HCT116 (cell line): Measurements from ENCODE around the gene YBX2. TPM values are rescaled to one million over a fixed set of nuclear protein-coding genes. Genes with fewer than 3 reads are reported as not detected.

ENCODE experiments used
- ATAC-seq: fragments of 200-7000 bp; cut with Tn5 transposase; 2 replicates; pipeline ENCODE4 v1.9.1; 2020; ENCODE audit warnings: mild to moderate bottlenecking, moderate library complexity
- BruUV-seq: library from RNA; stranded (reverse); fragments of 400-500 nt; replicated peaks from 2 replicates; lab custom pipeline; 2021; lab: Mats Ljungman, UMichigan
- CTCF ChIA-PET: fragments of 300-600 bp; sonication (Branson Sonifier 250); formaldehyde crosslinking; loops from one replicate; lab custom pipeline; 2021; ENCODE audit warnings: antibody characterized with exemption; lab: Charles Lee
- POLR2A ChIA-PET: fragments of 300-600, 350-600 bp; sonication (Branson Sonifier 250); formaldehyde crosslinking; loops from one replicate; lab custom pipeline; 2021; ENCODE audit warnings: antibody characterized with exemption; lab: Charles Lee
- RAD21 ChIA-PET, 2 experiments: fragments of 300-600 bp; sonication (Branson Sonifier 250); formaldehyde crosslinking; loops; one replicate each; lab custom pipeline; 2023; ENCODE audit warnings: low total read pairs in 2 of 2; ENCODE audit not compliant: uncharacterized antibody in 2 of 2, unreplicated experiment in 2 of 2, low non-redundant PET in 1 of 2; lab: Charles Lee
- DNase-seq: peaks from one replicate; pipeline ENCODE4 v3.0.0-alpha.2; 2010; ENCODE audit warnings: low read depth, low spot score
- H2AFZ ChIP-seq: fragments of 200-600 bp; shearing (Covaris generic), sonication (generic); 2 replicates; pipeline ENCODE4 v1.6.1; 2017; ENCODE audit warnings: low read depth, mixed run types, mixed read lengths, antibody characterized with exemption, low read length; ENCODE audit not compliant: poor library complexity, severe bottlenecking
- H3K27ac ChIP-seq: 2 replicates; pipeline ENCODE4 v1.5.1; 2012; ENCODE audit warnings: low read depth, low read length
- H3K27me3 ChIP-seq: fragments of 200-600 bp; sonication (generic); 2 replicates; pipeline ENCODE4 v1.6.1; 2016; ENCODE audit warnings: mixed run types, low read length, mixed read lengths; ENCODE audit not compliant: insufficient read depth
- H3K36me3 ChIP-seq, 2 experiments: fragments of 200-500 bp in 1 of 2; fragments of 200-600 bp in 1 of 2; sonication (Bioruptor generic) in 1 of 2; sonication (generic) in 1 of 2; 2 replicates each; pipeline versions ENCODE4 v1.5.1 to v1.6.1; 2014 to 2016; ENCODE audit warnings: low read length in 2 of 2, inconsistent platforms in 1 of 2, mixed read lengths in 1 of 2, mixed run types in 1 of 2; ENCODE audit not compliant: insufficient read depth in 2 of 2, control insufficient read depth in 1 of 2
- H3K4me1 ChIP-seq, 2 experiments: fragments of 200-600 bp in 1 of 2; sonication (generic) in 1 of 2; 2 replicates each; pipeline versions ENCODE4 v1.5.1 to v1.6.1; 2012 to 2017; ENCODE audit warnings: low read length in 2 of 2, inconsistent platforms in 1 of 2, mild to moderate bottlenecking in 1 of 2, mixed read lengths in 1 of 2, mixed run types in 1 of 2, moderate library complexity in 1 of 2; ENCODE audit not compliant: insufficient read depth in 2 of 2, control insufficient read depth in 1 of 2
- H3K4me2 ChIP-seq: fragments of 200-600 bp; sonication (generic); 2 replicates; pipeline ENCODE4 v1.6.1; 2017; ENCODE audit warnings: mixed run types, low read length, mixed read lengths
- H3K4me3 ChIP-seq, 2 experiments: fragments of 200-600 bp in 1 of 2; sonication (generic) in 1 of 2; replicated peaks in 1 of 2; 2 replicates each; pipeline ENCODE4 v1.5.1; 2011 to 2016; ENCODE audit warnings: low read length in 2 of 2, control low read depth in 1 of 2, low read depth in 1 of 2, mild to moderate bottlenecking in 1 of 2, mixed read lengths in 1 of 2, mixed run types in 1 of 2
- H3K79me2 ChIP-seq: fragments of 200-600 bp; sonication (generic); 2 replicates; pipeline ENCODE4 v1.6.1; 2017; ENCODE audit warnings: mild to moderate bottlenecking, mixed run types, low read length, moderate library complexity, mixed read lengths; ENCODE audit not compliant: insufficient read depth
- H3K9ac ChIP-seq: fragments of 200-600 bp; sonication (generic); 2 replicates; pipeline ENCODE4 v1.6.1; 2016; ENCODE audit warnings: low read length, mixed read lengths
- H3K9me2 ChIP-seq: fragments of 200-600 bp; sonication (generic), shearing (Covaris generic); 2 replicates; pipeline ENCODE4 v1.6.1; 2017; ENCODE audit warnings: mixed run types, mild to moderate bottlenecking, moderate library complexity; ENCODE audit not compliant: insufficient read depth
- H3K9me3 ChIP-seq, 2 experiments: fragments of 200-500 bp in 1 of 2; fragments of 200-600 bp in 1 of 2; sonication (Bioruptor generic) in 1 of 2; sonication (generic) in 1 of 2; 2 replicates each; pipeline ENCODE4 v1.6.1; 2014 to 2017; ENCODE audit warnings: low read length in 2 of 2, mixed read lengths in 2 of 2, inconsistent platforms in 1 of 2, low read depth in 1 of 2, mild to moderate bottlenecking in 1 of 2, mixed run types in 1 of 2, moderate library complexity in 1 of 2; ENCODE audit not compliant: control insufficient read depth in 1 of 2, insufficient read depth in 1 of 2
- H4K20me1 ChIP-seq: fragments of 200-600 bp; sonication (generic), shearing (Covaris generic); 2 replicates; pipeline ENCODE4 v1.6.1; 2017; ENCODE audit warnings: mixed run types, mild to moderate bottlenecking, moderate library complexity; ENCODE audit not compliant: insufficient read depth
- EZH2phosphoT487 ChIP-seq: fragments of 200-600 bp; IDR thresholded peaks from 2 replicates; pipeline ENCODE4 v1.6.1; 2018; ENCODE audit warnings: antibody characterized with exemption, borderline replicate concordance
- POLR2AphosphoS5 ChIP-seq: IDR thresholded peaks from 2 replicates; pipeline ENCODE4 v1.6.1; 2011; ENCODE audit warnings: mild to moderate bottlenecking, low read depth, low read length, moderate library complexity
- YY1 ChIP-seq: IDR thresholded peaks from 2 replicates; pipeline ENCODE4 v1.6.1; 2011; ENCODE audit warnings: low read length, low read depth, moderate library complexity, mild to moderate bottlenecking; ENCODE audit not compliant: insufficient replicate concordance; ENCODE audit errors: extremely low read depth
- ZFX ChIP-seq: fragments of 450-650 bp; IDR thresholded peaks from 2 replicates; pipeline ENCODE4 v1.6.1; 2017
- intact Hi-C: fragments of 100-400 bp; cut with micrococcal nuclease; formaldehyde crosslinking; loops from 2 replicates; pipeline ENCODE4 v1.10.0; 2022
- total RNA-seq: library from RNA; stranded (reverse); gene quantifications from one replicate; pipeline ENCODE4 v1.2.1, GENCODE V29; 2021; ENCODE audit not compliant: unreplicated experiment
- TF ChIP-seq, protein P1 (sequence below), 3 experiments: fragments of 200-600 bp in 1 of 3; sonication (generic) in 1 of 3; IDR thresholded peaks in 2 of 3; conservative IDR thresholded peaks in 1 of 3; 2 replicates each; pipeline ENCODE4 v1.5.1; 2012 to 2017; ENCODE audit warnings: low read depth in 2 of 3, low read length in 2 of 3, antibody characterized with exemption in 1 of 3, borderline replicate concordance in 1 of 3, control low read depth in 1 of 3, mild to moderate bottlenecking in 1 of 3, mixed read lengths in 1 of 3, mixed run types in 1 of 3, moderate library complexity in 1 of 3; ENCODE audit not compliant: insufficient read depth in 1 of 3
- TF ChIP-seq, protein P2 (sequence below): IDR thresholded peaks from 2 replicates; pipeline ENCODE4 v1.6.1; 2012; ENCODE audit warnings: low read depth
- TF ChIP-seq, protein P3 (sequence below): IDR thresholded peaks from 2 replicates; pipeline ENCODE4 v1.6.1; 2011; ENCODE audit warnings: mild to moderate bottlenecking, low read length, moderate library complexity; ENCODE audit not compliant: insufficient replicate concordance; ENCODE audit errors: extremely low read depth

The YBX2 gene
- total RNA-seq, 1 experiment from 2014 or later = 2.3 TPM

DNA sequence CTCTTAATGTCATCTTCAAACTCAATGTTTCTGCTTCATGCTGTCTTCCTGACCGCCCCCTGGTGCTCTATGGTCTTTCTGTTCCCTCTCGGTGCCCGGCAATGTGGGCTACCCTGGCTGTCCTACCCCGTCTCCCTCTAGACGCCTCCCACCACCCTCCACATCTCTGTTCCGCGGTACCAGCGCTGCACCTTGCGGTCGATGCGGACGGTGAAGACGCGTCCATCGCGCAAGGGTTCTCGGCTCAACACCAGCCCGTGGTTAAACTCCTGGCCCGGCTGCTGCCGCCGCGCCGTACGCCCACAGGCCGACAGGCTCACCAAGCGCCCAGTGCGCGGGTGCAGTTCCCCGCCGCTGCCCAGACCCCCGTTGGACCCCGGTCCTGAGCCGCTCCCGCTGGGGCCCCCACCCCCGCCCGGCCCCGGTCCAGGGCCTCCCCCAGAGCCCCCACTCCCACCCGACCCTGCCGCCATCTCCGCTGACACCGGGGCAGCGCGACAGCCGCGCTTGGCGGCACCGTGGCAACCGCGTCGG, 34.5 kb upstream of the YBX2 start, which contains the start of gene NEURL4:
TSS of gene NEURL4 (minus strand) at position 496 of the 534 bp plus-strand sequence. CDS start at position 473, 23 bp downstream.
- POLR2A ChIA-PET = interaction anchor here (0.9 to 2.0 kb wide), 9 partner anchors 14 to 255 kb away, joined by 3 to 11 read pairs (median 8); partner anchors contain the start of genes GABARAP, MPDU1, SLC2A4 and TMEM256

More for the DNA sequence above, 34.5 kb upstream of the YBX2 start, which contains the start of gene NEURL4:
- Histone ChIP-seq H3K4me2 (peak within 1 kb of the TSS; percentile 77), H2AFZ (no peak within 1 kb of the TSS), H3K4me3 (peak within 1 kb of the TSS; percentile 98 to 99), H3K9me2 (no peaks in the 10 kb centered on the region), H3K9me3 (no peaks in the 10 kb centered on the region), H3K4me1 (peaks cover 3 to 29% of the 10 kb centered on the region in 2 experiments; a peak in 3 of 4 replicates), H3K36me3 (peaks cover under 1 to 13% of the 10 kb centered on the region in 2 experiments; a peak in 3 of 4 replicates), H3K9ac (peak within 1 kb of the TSS; percentile 93), H3K79me2 (peaks cover 20% of the 10 kb centered on the region; the same call in 1 of the 2 replicates), H3K27me3 (no peaks in the 10 kb centered on the region), H4K20me1 (no peaks in the 10 kb centered on the region), H3K27ac (peak within 1 kb of the TSS; percentile 81)
- peak; percentile 29 for ATAC-seq
- intact Hi-C loops = no loop called here
- BruUV-seq = no TSS peak
- CTCF ChIA-PET = interaction anchor here (0.6 to 2.2 kb wide), 13 partner anchors 13 to 713 kb away, joined by 3 to 12 read pairs (median 6); partner anchors contain the start of genes ACADVL, DLG4, GPS2 and SENP3
- no peak for DNase-seq
- RAD21 ChIA-PET = interaction anchor here (0.6 to 0.8 kb wide), 2 partner anchors 23 to 75 kb away, joined by 3 read pairs; partner anchors contain the start of gene TMEM256 (in 1 of the 2)
- TF ChIP-seq, protein P1, sequence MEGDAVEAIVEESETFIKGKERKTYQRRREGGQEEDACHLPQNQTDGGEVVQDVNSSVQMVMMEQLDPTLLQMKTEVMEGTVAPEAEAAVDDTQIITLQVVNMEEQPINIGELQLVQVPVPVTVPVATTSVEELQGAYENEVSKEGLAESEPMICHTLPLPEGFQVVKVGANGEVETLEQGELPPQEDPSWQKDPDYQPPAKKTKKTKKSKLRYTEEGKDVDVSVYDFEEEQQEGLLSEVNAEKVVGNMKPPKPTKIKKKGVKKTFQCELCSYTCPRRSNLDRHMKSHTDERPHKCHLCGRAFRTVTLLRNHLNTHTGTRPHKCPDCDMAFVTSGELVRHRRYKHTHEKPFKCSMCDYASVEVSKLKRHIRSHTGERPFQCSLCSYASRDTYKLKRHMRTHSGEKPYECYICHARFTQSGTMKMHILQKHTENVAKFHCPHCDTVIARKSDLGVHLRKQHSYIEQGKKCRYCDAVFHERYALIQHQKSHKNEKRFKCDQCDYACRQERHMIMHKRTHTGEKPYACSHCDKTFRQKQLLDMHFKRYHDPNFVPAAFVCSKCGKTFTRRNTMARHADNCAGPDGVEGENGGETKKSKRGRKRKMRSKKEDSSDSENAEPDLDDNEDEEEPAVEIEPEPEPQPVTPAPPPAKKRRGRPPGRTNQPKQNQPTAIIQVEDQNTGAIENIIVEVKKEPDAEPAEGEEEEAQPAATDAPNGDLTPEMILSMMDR (IDR thresholded peaks at IDR 0.05 in 2 of 3, conservative IDR thresholded peaks at IDR 0.05 in 1 of 3; ENCODE audit: borderline replicate concordance in 1 of 3, insufficient read depth in 1 of 3, low read depth in 2 of 3, low read length in 2 of 3) = no peak
- TF ChIP-seq EZH2phosphoT487 = no peak
- TF ChIP-seq, protein P2, sequence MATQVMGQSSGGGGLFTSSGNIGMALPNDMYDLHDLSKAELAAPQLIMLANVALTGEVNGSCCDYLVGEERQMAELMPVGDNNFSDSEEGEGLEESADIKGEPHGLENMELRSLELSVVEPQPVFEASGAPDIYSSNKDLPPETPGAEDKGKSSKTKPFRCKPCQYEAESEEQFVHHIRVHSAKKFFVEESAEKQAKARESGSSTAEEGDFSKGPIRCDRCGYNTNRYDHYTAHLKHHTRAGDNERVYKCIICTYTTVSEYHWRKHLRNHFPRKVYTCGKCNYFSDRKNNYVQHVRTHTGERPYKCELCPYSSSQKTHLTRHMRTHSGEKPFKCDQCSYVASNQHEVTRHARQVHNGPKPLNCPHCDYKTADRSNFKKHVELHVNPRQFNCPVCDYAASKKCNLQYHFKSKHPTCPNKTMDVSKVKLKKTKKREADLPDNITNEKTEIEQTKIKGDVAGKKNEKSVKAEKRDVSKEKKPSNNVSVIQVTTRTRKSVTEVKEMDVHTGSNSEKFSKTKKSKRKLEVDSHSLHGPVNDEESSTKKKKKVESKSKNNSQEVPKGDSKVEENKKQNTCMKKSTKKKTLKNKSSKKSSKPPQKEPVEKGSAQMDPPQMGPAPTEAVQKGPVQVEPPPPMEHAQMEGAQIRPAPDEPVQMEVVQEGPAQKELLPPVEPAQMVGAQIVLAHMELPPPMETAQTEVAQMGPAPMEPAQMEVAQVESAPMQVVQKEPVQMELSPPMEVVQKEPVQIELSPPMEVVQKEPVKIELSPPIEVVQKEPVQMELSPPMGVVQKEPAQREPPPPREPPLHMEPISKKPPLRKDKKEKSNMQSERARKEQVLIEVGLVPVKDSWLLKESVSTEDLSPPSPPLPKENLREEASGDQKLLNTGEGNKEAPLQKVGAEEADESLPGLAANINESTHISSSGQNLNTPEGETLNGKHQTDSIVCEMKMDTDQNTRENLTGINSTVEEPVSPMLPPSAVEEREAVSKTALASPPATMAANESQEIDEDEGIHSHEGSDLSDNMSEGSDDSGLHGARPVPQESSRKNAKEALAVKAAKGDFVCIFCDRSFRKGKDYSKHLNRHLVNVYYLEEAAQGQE = no peak
- TF ChIP-seq, protein P3, sequence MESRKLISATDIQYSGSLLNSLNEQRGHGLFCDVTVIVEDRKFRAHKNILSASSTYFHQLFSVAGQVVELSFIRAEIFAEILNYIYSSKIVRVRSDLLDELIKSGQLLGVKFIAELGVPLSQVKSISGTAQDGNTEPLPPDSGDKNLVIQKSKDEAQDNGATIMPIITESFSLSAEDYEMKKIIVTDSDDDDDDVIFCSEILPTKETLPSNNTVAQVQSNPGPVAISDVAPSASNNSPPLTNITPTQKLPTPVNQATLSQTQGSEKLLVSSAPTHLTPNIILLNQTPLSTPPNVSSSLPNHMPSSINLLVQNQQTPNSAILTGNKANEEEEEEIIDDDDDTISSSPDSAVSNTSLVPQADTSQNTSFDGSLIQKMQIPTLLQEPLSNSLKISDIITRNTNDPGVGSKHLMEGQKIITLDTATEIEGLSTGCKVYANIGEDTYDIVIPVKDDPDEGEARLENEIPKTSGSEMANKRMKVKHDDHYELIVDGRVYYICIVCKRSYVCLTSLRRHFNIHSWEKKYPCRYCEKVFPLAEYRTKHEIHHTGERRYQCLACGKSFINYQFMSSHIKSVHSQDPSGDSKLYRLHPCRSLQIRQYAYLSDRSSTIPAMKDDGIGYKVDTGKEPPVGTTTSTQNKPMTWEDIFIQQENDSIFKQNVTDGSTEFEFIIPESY = no peak
- TF ChIP-seq ZFX = peak; percentile 64; the same call in 1 of the 2 replicates
- no peak for TF ChIP-seq POLR2AphosphoS5
- peak; percentile 80 for TF ChIP-seq YY1
